ENCODE data around the gene PROKR1.
A peak's percentile ranks its signal among the peaks of the same experiment; 100 is the strongest.

DNA sequence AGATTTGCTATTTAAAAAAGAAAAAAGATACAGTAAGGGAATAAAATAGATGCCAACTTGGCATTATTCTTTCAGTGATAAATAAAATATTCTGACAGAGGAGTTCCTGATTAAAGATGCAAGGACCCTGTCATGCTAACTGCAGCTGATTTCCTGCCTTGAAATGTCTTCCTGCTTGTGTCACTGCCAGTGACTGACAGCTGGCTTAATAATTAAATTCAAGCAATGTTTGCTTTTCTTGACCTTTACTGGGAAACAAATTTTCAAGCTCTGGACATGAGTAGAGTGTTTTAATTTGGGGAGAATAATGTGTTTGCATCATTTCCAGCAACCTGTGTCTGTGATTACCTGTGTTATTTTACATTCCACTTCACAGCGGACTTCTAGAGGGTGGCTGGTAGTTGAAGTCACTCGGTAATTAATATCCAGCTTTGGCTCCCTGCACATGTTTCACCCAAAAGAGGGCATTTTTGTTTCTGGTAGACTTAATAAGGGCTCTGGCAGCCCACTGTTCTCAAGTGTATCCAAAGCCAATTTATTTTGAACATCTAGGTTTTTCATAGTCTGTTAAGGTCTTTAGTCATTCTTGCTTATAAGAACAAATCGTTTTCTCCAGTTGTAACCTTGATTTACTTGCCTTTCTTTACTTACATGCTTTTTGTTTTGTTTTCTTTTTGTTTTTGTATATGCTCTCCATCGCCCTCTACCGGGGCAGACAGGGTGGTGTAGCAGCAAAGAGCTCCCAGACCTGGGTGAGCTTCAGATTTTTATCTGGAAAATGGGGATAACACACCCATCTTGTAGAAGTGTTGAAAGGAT, 48.5 kb upstream of the PROKR1 start:
- TF ChIP-seq POLR2A (IDR thresholded peaks at IDR 0.05), result no peak
- TF ChIP-seq, protein P1, sequence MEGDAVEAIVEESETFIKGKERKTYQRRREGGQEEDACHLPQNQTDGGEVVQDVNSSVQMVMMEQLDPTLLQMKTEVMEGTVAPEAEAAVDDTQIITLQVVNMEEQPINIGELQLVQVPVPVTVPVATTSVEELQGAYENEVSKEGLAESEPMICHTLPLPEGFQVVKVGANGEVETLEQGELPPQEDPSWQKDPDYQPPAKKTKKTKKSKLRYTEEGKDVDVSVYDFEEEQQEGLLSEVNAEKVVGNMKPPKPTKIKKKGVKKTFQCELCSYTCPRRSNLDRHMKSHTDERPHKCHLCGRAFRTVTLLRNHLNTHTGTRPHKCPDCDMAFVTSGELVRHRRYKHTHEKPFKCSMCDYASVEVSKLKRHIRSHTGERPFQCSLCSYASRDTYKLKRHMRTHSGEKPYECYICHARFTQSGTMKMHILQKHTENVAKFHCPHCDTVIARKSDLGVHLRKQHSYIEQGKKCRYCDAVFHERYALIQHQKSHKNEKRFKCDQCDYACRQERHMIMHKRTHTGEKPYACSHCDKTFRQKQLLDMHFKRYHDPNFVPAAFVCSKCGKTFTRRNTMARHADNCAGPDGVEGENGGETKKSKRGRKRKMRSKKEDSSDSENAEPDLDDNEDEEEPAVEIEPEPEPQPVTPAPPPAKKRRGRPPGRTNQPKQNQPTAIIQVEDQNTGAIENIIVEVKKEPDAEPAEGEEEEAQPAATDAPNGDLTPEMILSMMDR (IDR thresholded peaks at IDR 0.05 in 8 of 11, conservative IDR thresholded peaks at IDR 0.05 in 3 of 11), result peak; percentile 62 to 87 (median 80)
- TF ChIP-seq POLR2AphosphoS5 (IDR thresholded peaks at IDR 0.05), result no peak

Measured in spleen (tissue), 7 donors.